ENCODE data around the gene SYNGR4.

GRCh38 chr19:48415395-48415794, 51.2 kb downstream of the SYNGR4 start:
- TF ChIP-seq, protein P1, sequence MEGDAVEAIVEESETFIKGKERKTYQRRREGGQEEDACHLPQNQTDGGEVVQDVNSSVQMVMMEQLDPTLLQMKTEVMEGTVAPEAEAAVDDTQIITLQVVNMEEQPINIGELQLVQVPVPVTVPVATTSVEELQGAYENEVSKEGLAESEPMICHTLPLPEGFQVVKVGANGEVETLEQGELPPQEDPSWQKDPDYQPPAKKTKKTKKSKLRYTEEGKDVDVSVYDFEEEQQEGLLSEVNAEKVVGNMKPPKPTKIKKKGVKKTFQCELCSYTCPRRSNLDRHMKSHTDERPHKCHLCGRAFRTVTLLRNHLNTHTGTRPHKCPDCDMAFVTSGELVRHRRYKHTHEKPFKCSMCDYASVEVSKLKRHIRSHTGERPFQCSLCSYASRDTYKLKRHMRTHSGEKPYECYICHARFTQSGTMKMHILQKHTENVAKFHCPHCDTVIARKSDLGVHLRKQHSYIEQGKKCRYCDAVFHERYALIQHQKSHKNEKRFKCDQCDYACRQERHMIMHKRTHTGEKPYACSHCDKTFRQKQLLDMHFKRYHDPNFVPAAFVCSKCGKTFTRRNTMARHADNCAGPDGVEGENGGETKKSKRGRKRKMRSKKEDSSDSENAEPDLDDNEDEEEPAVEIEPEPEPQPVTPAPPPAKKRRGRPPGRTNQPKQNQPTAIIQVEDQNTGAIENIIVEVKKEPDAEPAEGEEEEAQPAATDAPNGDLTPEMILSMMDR (IDR thresholded peaks at IDR 0.05): no peak
- TF ChIP-seq POLR2A (IDR thresholded peaks at IDR 0.05) (no peak), POLR2AphosphoS5 (IDR thresholded peaks at IDR 0.05) (no peak)
